Right lobe of liver (tissue), 6 donors: Measurements from ENCODE around the gene C1QL1. TPM values are rescaled to one million over a fixed set of nuclear protein-coding genes. Genes with fewer than 3 reads are reported as not detected.

Source experiments
- ATAC-seq, 4 donors: fragments of 200-7000 bp; cut with Tn5 transposase; one replicate each; pipeline ENCODE4 v1.9.1; 2020; ENCODE audit warnings: mild to moderate bottlenecking in 4 of 4, moderate library complexity in 4 of 4
- DNase-seq, 3 donors: peaks; one replicate each; pipeline ENCODE4 v3.0.0-alpha.2; 2020
- H3K27ac ChIP-seq, 3 donors: fragments of 200-600 bp; one replicate each; pipeline ENCODE4 v1.8.0; 2022
- H3K27me3 ChIP-seq, 2 donors: fragments of 200-600 bp; one replicate each; pipeline ENCODE4 v1.8.0; 2022
- H3K36me3 ChIP-seq, 4 donors: fragments of 200-600 bp; sonication (generic) in 1 of 4; one replicate each; pipeline versions ENCODE4 v1.5.1 to v1.8.0; 2017 to 2022; ENCODE audit warnings: control low read depth in 1 of 4
- H3K4me1 ChIP-seq, 4 donors: fragments of 200-600 bp; sonication (generic) in 1 of 4; one replicate each; pipeline versions ENCODE4 v1.5.1 to v1.8.0; 2017 to 2022; ENCODE audit warnings: control low read depth in 1 of 4
- H3K4me3 ChIP-seq, 3 donors: fragments of 200-600 bp; one replicate each; pipeline ENCODE4 v1.8.0; 2022
- H3K9me3 ChIP-seq, 4 donors: fragments of 200-600 bp; sonication (generic) in 1 of 4; one replicate each; pipeline versions ENCODE4 v1.5.1 to v1.8.0; 2017 to 2022; ENCODE audit warnings: control low read depth in 1 of 4
- CTCF ChIP-seq, 4 donors: fragments of 200-600 bp in 3 of 4; fragments of 450-650 bp in 1 of 4; IDR thresholded peaks; one replicate each; pipeline versions ENCODE4 v1.5.1 to v1.8.0; 2016 to 2022; ENCODE audit warnings: antibody characterized with exemption in 4 of 4, mild to moderate bottlenecking in 2 of 4
- POLR2A ChIP-seq: fragments of 450-650 bp; IDR thresholded peaks from one replicate; pipeline ENCODE4 v1.6.1; 2017; ENCODE audit warnings: antibody characterized with exemption, mild to moderate bottlenecking
- WGBS: methylation state at CpG from one replicate; pipeline ENCODE4 v1.1.6; 2018; ENCODE audit warnings: low coverage, low lambda C conversion rate; ENCODE audit not compliant: insufficient coverage; ENCODE audit errors: missing lambda C conversion rate; 5-methylcytosine and 5-hydroxymethylcytosine counted together
- intact Hi-C, 2 donors: fragments of 100-400 bp; cut with DNase I; formaldehyde crosslinking; loops; one replicate each; pipeline versions ENCODE4 v1.11.2 to v1.14.1; 2022
- total RNA-seq, 6 experiments: library from RNA; depleted of rRNA in 2 of 6; stranded (reverse); fragments of >200 nt in 2 of 6; fragmentation: NEBNext Ultra II Directional in 3 of 6; extraction: Animal tissue kit (Norgen Biotek cat#: 25700) in 3 of 6; gene quantifications; one replicate each; pipeline versions ENCODE4 v1.1.0 to v1.2.4, GENCODE V29; 2016 to 2023
- donor health status: DM: no; HTN: yes; CAD: no.
- donor health status: DM: no; HTN: no; CAD: no.
- donor health status: DM: no; HTN: no; CAD: no.
- donor health status: DM: no; HTN: yes; CAD: no.
- donor health status: DM: no; HTN: yes; CAD: no.

The C1QL1 gene
- total RNA-seq, 6 experiments from 2014 or later, result 0.31 to 0.62 (median 0.38) TPM; not detected in 2

GRCh38 chr17:44998646-44999045 lies 30.5 kb upstream of the C1QL1 start:
- Histone ChIP-seq H3K9me3 (no peaks in the 10 kb centered on the region), H3K36me3 (no peaks in the 10 kb centered on the region), H3K27me3 (no peaks in the 10 kb centered on the region), H3K27ac (no peak overlapping the region), H3K4me1 (peaks cover 0 to 11% (median 0%) of the 10 kb centered on the region in 4 donors), H3K4me3 (no peak overlapping the region)
- intact Hi-C loops, result no loop called here
- DNase-seq (no peak), ATAC-seq (no peak)
- TF ChIP-seq POLR2A (no peak), CTCF (IDR thresholded peaks at IDR 0.05) (no peak)

GRCh38 chr17:44997733-44998520 lies 29.8 kb upstream of the C1QL1 start:
- H3K4me3 ChIP-seq, result no peak overlapping the region
- no peak for DNase-seq
- H3K36me3 ChIP-seq, result no peaks in the 10 kb centered on the region
- 52% methylated on average over 4 of the region's 7 CpGs for WGBS
- no peaks in the 10 kb centered on the region for H3K9me3 ChIP-seq
- intact Hi-C loops, result no loop called here
- H3K4me1 ChIP-seq, result peaks cover 0 to 11% (median 0%) of the 10 kb centered on the region in 4 donors
- no peaks in the 10 kb centered on the region for H3K27me3 ChIP-seq
- no peak overlapping the region for H3K27ac ChIP-seq
- no peak for ATAC-seq
- TF ChIP-seq CTCF (IDR thresholded peaks at IDR 0.05) (no peak), POLR2A (no peak)

DNA sequence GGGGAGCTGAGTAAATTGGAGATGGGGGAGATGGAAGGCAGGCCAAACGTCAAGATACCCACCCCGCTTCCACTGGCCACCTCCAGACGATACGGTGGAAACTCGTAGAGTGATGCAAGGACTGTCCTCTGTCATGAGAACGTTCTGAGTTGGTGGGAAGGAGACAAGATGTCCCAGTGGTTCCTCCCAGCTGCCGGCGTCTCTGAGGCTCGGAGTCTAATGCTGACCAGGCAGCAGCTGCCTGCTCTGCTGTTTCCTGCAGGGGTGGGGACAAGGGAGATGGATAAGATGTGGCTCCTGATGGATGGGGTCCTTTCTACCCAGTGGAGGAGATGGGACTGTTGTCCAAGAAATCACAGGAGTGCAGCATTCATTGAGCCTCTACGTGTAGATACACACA lies 28.2 kb upstream of the C1QL1 start:
- H3K36me3 ChIP-seq, result no peaks in the 10 kb centered on the region
- ATAC-seq, result no peak
- no peak overlapping the region for H3K27ac ChIP-seq
- H3K9me3 ChIP-seq, result no peaks in the 10 kb centered on the region
- H3K4me1 ChIP-seq, result peaks cover 0 to 5% (median 0%) of the 10 kb centered on the region in 4 donors
- DNase-seq, result no peak
- H3K4me3 ChIP-seq, result no peak overlapping the region
- 51% methylated on average over 6 of the region's 10 CpGs for WGBS
- intact Hi-C loops, result no loop called here
- TF ChIP-seq CTCF (IDR thresholded peaks at IDR 0.05) (no peak), POLR2A (no peak)
- H3K27me3 ChIP-seq, result no peaks in the 10 kb centered on the region

DNA sequence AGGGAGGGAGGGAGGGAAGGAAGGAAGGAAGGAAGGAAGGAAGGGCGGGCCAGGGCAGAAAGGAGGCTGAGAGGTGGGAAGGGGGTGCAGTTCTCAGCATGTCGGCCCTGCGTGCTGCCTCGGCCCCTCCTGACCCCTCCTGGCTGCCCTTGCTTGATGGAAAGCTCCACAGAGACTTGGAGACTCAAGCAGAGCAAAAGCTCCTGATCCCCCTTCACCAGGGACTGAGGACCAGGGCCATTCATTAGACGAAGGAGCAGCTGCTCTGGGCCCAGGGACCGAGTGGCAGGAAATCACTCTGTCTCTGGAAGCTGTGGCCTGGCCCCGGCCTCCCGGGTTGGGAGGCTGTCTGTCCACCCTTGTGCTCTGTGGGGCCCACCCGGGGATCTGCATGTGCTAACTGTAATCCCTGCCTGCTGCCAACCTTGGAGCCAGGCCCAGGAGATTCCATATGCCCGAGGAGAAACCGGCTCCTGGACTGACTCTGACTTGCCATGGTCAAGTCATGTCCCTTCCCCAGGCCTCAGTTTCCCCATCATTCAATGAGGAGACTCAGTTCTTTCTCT lies 27.4 kb upstream of the C1QL1 start:
- ATAC-seq, result no peak
- Histone ChIP-seq H3K36me3 (no peaks in the 10 kb centered on the region), H3K27me3 (no peaks in the 10 kb centered on the region), H3K9me3 (no peaks in the 10 kb centered on the region), H3K4me1 (no peaks in the 10 kb centered on the region), H3K27ac (no peak overlapping the region), H3K4me3 (no peak overlapping the region)
- WGBS, result 75% methylated on average over 2 of the region's 11 CpGs
- no peak for DNase-seq
- intact Hi-C loops, result no loop called here
- TF ChIP-seq CTCF (IDR thresholded peaks at IDR 0.05) (no peak), POLR2A (no peak)
